Measurements from ENCODE around the gene MXD4.

MXD4 gene

GRCh38 chr4:2287594-2287915 is 25.6 kb upstream of the MXD4 start:
- H3K4me3 ChIP-seq (ENCODE audit: low read depth, low read length): no peak overlapping the region
- DNase-seq (ENCODE audit: low read depth): no peak
- no peak for TF ChIP-seq CTCF (IDR thresholded peaks at IDR 0.05; ENCODE audit: insufficient read depth, low read depth, low read length, missing control alignments)

DNA sequence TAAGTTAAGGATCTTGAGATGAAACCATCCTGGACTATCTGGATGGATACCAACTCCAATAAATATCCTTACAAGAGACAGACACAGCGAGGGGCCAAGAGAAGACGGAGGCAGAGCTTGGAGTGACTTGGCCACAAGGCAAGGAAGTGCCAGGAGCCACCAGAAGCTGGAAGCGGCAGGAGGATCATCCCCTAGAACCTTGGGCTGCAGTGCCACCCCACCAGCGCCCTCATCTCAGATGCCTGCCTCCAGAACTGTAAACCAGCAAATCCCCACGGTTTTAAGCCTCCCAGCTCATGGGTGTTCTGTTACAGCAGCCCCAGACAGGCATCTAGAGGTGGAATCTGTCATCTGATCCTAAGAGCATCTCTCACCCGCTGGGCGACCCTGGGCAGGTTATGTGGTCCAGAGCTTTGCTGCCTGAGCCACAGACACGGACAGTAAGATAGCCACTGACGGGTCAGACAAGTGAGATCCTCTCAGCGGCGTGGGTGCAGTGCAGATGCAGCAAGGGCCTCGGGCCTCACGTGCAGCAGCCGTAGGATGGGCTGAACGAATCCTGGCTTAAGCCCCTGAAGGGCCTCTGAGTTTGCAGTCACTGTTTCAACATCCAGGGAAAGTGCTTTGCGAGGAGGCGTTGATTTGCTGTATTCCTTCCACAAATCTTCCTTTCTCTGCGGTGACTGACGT is 25.1 kb upstream of the MXD4 start:
- H3K4me3 ChIP-seq (ENCODE audit: low read depth, low read length): no peak overlapping the region
- DNase-seq (ENCODE audit: low read depth): no peak
- no peak for TF ChIP-seq CTCF (IDR thresholded peaks at IDR 0.05; ENCODE audit: insufficient read depth, low read depth, low read length, missing control alignments)

GRCh38 chr4:2285613-2286381 is 23.9 kb upstream of the MXD4 start:
- no peak for TF ChIP-seq CTCF (IDR thresholded peaks at IDR 0.05; ENCODE audit: insufficient read depth, low read depth, low read length, missing control alignments)
- no peak for DNase-seq (ENCODE audit: low read depth)
- H3K4me3 ChIP-seq (ENCODE audit: low read depth, low read length): no peak overlapping the region

- H3K4me3 ChIP-seq (ENCODE audit: low read depth, low read length): no peak overlapping the region
- TF ChIP-seq CTCF (IDR thresholded peaks at IDR 0.05; ENCODE audit: insufficient read depth, low read depth, low read length, missing control alignments): no peak
- no peak for DNase-seq (ENCODE audit: low read depth)
Observed at GRCh38 chr4:2284934-2285612, 23.2 kb upstream of the MXD4 start.

GRCh38 chr4:2284161-2284933 is 22.4 kb upstream of the MXD4 start:
- H3K4me3 ChIP-seq (ENCODE audit: low read depth, low read length): no peak overlapping the region
- DNase-seq (ENCODE audit: low read depth): no peak
- TF ChIP-seq CTCF (IDR thresholded peaks at IDR 0.05; ENCODE audit: insufficient read depth, low read depth, low read length, missing control alignments): no peak

GRCh38 chr4:2283199-2283711 is 21.3 kb upstream of the MXD4 start:
- no peak for TF ChIP-seq CTCF (IDR thresholded peaks at IDR 0.05; ENCODE audit: insufficient read depth, low read depth, low read length, missing control alignments)
- DNase-seq (ENCODE audit: low read depth): no peak
- no peak overlapping the region for H3K4me3 ChIP-seq (ENCODE audit: low read depth, low read length)

Measured in GM12865 (cell line).